Stomach (tissue), 9 donors: ENCODE data around the gene SELENOK. TPM values are rescaled to one million over a fixed set of nuclear protein-coding genes. Genes with fewer than 3 reads are reported as not detected.

ENCODE experiments used
- DNase-seq, 2 donors: peaks; one replicate each; pipeline versions ENCODE4 v3.0.0 to v3.0.0-alpha.2; 2013 to 2019
- H3K27ac ChIP-seq, 5 donors: fragments of 200-600 bp in 4 of 5; sonication (generic) in 4 of 5; one replicate each; pipeline ENCODE4 v1.5.1; 2013 to 2019; ENCODE audit warnings: mild to moderate bottlenecking in 1 of 5, moderate library complexity in 1 of 5
- H3K27me3 ChIP-seq, 3 donors: fragments of 200-600 bp; sonication (generic); one replicate each; pipeline ENCODE4 v1.5.1; 2017 to 2019; ENCODE audit warnings: mixed run types in 1 of 3
- H3K36me3 ChIP-seq, 4 donors: fragments of 200-600 bp; sonication (generic); 1 replicate in 3 of 4; 2 replicates in 1 of 4; pipeline ENCODE4 v1.5.1; 2016 to 2019
- H3K4me1 ChIP-seq, 4 donors: fragments of 200-600 bp; sonication (generic); one replicate each; pipeline ENCODE4 v1.5.1; 2016 to 2019
- H3K4me3 ChIP-seq, 4 donors: fragments of 200-600 bp; sonication (generic) in 3 of 4; one replicate each; pipeline ENCODE4 v1.5.1; 2016 to 2019; ENCODE audit warnings: mild to moderate bottlenecking in 1 of 4
- H3K9me3 ChIP-seq, 4 donors: fragments of 200-600 bp; sonication (generic); one replicate each; pipeline ENCODE4 v1.5.1; 2016 to 2019
- EP300 ChIP-seq: sonication (generic); formaldehyde crosslinking; IDR thresholded peaks from one replicate; pipeline ENCODE4 v1.6.1; 2017; ENCODE audit warnings: antibody characterized with exemption
- POLR2A ChIP-seq, 4 donors: fragments of 450-650 bp; IDR thresholded peaks; one replicate each; pipeline ENCODE4 v1.6.1; 2016; ENCODE audit warnings: antibody characterized with exemption in 4 of 4, control low read depth in 2 of 4, mild to moderate bottlenecking in 1 of 4, moderate library complexity in 1 of 4
- POLR2AphosphoS5 ChIP-seq, 3 donors: sonication (generic); formaldehyde crosslinking; IDR thresholded peaks; one replicate each; pipeline ENCODE4 v1.6.1; 2016; ENCODE audit warnings: antibody characterized with exemption in 3 of 3
- WGBS, 5 donors: extraction: QIAGEN DNeasy Blood & Tissue Kit in 3 of 5; methylation state at CpG; one replicate each; pipeline versions ENCODE4 v1.1.5 to v1.1.7; 2013 to 2018; 5-methylcytosine and 5-hydroxymethylcytosine counted together
- intact Hi-C: fragments of 100-400 bp; cut with DNase I; formaldehyde crosslinking; loops from one replicate; pipeline ENCODE4 v1.15.1; 2023; ENCODE audit warnings: low total_unique reads
- polyA plus RNA-seq, 3 donors: library from polyadenylated mRNA; stranded (reverse); fragments of 200-250 nt; gene quantifications; one replicate each; pipeline ENCODE4 v1.2.3, GENCODE V29; 2013
- total RNA-seq, 5 donors: library from RNA; depleted of rRNA; stranded (reverse); fragments of >200 nt; gene quantifications; one replicate each; pipeline versions ENCODE4 v1.1.0 to v1.2.3, GENCODE V29; 2014 to 2016
- TF ChIP-seq, protein P1 (sequence below), 7 experiments: fragments of 450-650 bp in 4 of 7; fragments of 200-600 bp in 3 of 7; sonication (generic) in 3 of 7; IDR thresholded peaks; one replicate each; pipeline ENCODE4 v1.5.1; 2016 to 2019; ENCODE audit warnings: antibody characterized with exemption in 7 of 7, control low read depth in 2 of 7, mild to moderate bottlenecking in 1 of 7
- donor health status: healthy with polysubstance abuse.
- donor health status: Bipolar disorder and iron deficiency.
- donor health status: healthy.

The SELENOK gene
- total and polyA plus RNA-seq, 8 donors: 19.4 to 143 (median 68.1) TPM

DNA sequence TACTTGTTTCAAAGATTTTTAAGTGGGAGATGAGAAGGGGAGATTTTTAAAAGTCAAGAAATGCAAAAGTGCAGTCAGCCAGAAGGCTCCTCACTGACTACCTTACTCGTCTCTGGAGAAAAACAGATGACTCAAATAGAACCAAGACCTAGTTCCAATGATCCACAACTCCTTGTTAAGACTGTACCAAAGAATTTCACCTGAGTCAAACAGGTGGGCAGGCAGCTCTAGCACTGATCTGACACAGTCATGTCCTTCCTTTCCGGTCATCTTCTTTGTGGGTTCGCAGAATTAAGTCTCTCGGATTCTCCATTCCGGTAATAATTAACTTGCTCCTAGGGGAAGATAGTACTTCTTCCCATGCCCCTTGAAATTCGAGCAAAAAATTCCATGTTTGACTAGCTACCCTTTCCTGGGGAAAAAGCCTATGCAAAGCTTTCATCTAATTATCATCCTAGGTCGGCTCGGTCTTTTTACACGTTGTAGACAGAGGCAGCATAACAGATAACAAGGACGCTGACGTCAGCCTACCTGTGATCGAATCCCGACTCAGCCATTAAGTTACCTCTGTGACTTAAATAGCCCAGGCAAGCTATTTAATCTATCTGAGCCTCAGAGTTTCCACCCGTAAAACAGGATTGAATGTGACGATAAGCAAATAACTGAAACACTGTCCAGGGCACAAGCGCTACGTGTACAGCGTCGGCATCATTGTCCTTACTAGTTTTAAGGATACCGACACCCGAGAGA lies 758 bp downstream of the SELENOK start:
- H3K4me1 ChIP-seq: peaks cover 12 to 39% (median 28%) of the 10 kb centered on the region in 4 donors
- TF ChIP-seq POLR2AphosphoS5 (IDR thresholded peaks at IDR 0.05) (no peak), POLR2A (IDR thresholded peaks at IDR 0.05) (no peak), EP300 (no peak)
- TF ChIP-seq, protein P1, sequence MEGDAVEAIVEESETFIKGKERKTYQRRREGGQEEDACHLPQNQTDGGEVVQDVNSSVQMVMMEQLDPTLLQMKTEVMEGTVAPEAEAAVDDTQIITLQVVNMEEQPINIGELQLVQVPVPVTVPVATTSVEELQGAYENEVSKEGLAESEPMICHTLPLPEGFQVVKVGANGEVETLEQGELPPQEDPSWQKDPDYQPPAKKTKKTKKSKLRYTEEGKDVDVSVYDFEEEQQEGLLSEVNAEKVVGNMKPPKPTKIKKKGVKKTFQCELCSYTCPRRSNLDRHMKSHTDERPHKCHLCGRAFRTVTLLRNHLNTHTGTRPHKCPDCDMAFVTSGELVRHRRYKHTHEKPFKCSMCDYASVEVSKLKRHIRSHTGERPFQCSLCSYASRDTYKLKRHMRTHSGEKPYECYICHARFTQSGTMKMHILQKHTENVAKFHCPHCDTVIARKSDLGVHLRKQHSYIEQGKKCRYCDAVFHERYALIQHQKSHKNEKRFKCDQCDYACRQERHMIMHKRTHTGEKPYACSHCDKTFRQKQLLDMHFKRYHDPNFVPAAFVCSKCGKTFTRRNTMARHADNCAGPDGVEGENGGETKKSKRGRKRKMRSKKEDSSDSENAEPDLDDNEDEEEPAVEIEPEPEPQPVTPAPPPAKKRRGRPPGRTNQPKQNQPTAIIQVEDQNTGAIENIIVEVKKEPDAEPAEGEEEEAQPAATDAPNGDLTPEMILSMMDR (IDR thresholded peaks at IDR 0.05): no peak
- H3K36me3 ChIP-seq: peaks cover 7 to 26% (median 23%) of the 10 kb centered on the region in 4 donors
- peak overlapping the region; percentile 97 to 99 (median 98) for H3K27ac ChIP-seq
- peak overlapping the region; percentile 70 to 96 (median 84) for H3K4me3 ChIP-seq
- intact Hi-C loops: no loop called here
- H3K27me3 ChIP-seq: no peaks in the 10 kb centered on the region
- WGBS, 5 donors: 2 to 6% (median 3%) methylated on average over 19 to 21 of the region's 21 CpGs
- peak; percentile 57 to 85 for DNase-seq
- no peaks in the 10 kb centered on the region for H3K9me3 ChIP-seq

DNA sequence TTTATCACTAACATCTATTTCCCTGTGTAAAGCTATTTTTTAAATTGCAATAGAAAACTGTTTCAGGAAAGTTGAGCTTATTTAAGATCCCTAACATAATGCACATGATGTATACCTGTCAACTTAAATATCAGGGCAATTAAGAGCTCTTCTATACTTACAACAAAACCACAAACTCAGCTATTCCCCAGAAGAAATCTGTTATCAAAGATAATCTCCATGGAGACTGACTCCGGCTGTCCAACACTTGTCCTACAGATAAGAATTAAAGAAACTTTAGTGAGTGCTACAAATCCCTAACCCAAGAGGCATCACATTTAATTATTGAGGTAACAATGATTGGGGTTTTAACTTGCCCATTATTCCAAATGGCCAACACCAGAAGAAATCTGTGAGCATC lies 3.4 kb downstream of the SELENOK start:
- 22 to 63% (median 45%) methylated on average over 1 of the region's 1 CpG for WGBS, 5 donors

DNA sequence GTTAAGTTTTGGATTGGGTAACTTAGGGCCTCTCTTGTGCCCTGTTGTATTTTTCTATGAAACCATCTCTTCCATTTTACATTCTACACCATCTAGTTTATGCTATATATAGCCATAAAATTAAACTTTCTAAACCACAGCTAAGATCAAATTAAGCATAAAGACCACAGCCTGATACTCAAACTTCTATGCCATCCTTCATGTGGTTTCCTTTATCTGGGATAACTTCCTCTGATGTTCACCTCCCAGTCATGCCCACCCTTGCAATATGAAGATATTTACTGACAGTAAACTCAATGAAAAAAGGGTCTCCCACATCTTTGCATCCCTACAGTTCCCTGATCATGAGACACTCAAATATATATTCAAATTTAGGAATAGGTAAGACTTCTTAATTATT lies 4.2 kb downstream of the SELENOK start:
- no peak overlapping the region for H3K4me3 ChIP-seq
- no peak for DNase-seq
- no peaks in the 10 kb centered on the region for H3K27me3 ChIP-seq
- intact Hi-C loops: no loop called here
- H3K9me3 ChIP-seq: no peaks in the 10 kb centered on the region
- TF ChIP-seq EP300 (no peak), POLR2AphosphoS5 (IDR thresholded peaks at IDR 0.05) (no peak), POLR2A (IDR thresholded peaks at IDR 0.05) (no peak)
- TF ChIP-seq, protein P1 (IDR thresholded peaks at IDR 0.05): no peak
- H3K36me3 ChIP-seq: peaks cover 16 to 54% (median 51%) of the 10 kb centered on the region in 4 donors
- no peak overlapping the region for H3K27ac ChIP-seq
- peaks cover 12 to 40% (median 29%) of the 10 kb centered on the region in 4 donors for H3K4me1 ChIP-seq

More for the DNA sequence above, 3.4 kb downstream of the SELENOK start:
- intact Hi-C loops: no loop called here
- Histone ChIP-seq H3K4me3 (no peak overlapping the region), H3K27me3 (no peaks in the 10 kb centered on the region), H3K9me3 (no peaks in the 10 kb centered on the region), H3K36me3 (peaks cover 16 to 53% (median 50%) of the 10 kb centered on the region in 4 donors), H3K27ac (no peak overlapping the region), H3K4me1 (peaks cover 12 to 39% (median 28%) of the 10 kb centered on the region in 4 donors)
- no peak for DNase-seq
- TF ChIP-seq, protein P1 (IDR thresholded peaks at IDR 0.05): no peak
- TF ChIP-seq POLR2AphosphoS5 (IDR thresholded peaks at IDR 0.05) (no peak), POLR2A (IDR thresholded peaks at IDR 0.05) (no peak), EP300 (no peak)

DNA sequence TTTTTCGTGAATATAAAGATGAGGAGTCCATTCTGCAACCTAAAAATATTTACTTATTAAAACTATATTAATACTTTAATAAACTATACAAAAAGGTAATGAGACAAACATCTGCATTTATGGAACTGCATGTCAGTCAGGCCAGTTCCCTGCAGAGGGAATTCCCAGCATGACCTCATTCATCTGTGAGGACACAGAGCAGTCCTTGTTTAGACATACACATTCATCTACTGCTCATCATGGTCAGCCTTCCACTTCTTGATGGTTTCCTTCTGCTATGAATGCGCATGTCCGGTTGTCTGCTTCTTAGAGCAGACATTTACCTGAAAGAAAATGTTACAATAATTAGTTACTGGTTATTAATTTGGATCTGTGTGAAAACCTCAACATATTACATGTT lies 6.4 kb downstream of the SELENOK start:
- intact Hi-C loops: no loop called here
- Histone ChIP-seq H3K4me1 (peaks cover 14 to 43% (median 33%) of the 10 kb centered on the region in 4 donors), H3K9me3 (no peaks in the 10 kb centered on the region), H3K36me3 (peaks cover 16 to 54% (median 51%) of the 10 kb centered on the region in 4 donors), H3K27me3 (no peaks in the 10 kb centered on the region), H3K27ac (no peak overlapping the region), H3K4me3 (no peak overlapping the region)
- no peak for DNase-seq
- WGBS, 5 donors: 77 to 84% (median 79%) methylated on average over 3 of the region's 3 CpGs
- TF ChIP-seq POLR2AphosphoS5 (IDR thresholded peaks at IDR 0.05) (no peak), EP300 (no peak), POLR2A (IDR thresholded peaks at IDR 0.05) (no peak)
- TF ChIP-seq, protein P1 (IDR thresholded peaks at IDR 0.05): no peak
